GM23338 (cell line): ENCODE data around the gene NECTIN1. TPM values are rescaled to one million over a fixed set of nuclear protein-coding genes. Genes with fewer than 3 reads are reported as not detected.

ENCODE experiments used
- ATAC-seq: fragments of 200-7000 bp; cut with Tn5 transposase; 3 replicates; pipeline ENCODE4 v1.9.1; 2020
- DNase-seq: peaks from one replicate; pipeline ENCODE4 v3.0.0-alpha.2; 2015; ENCODE audit warnings: low spot score
- H2AFZ ChIP-seq: fragments of 200-600 bp; sonication (generic); 2 replicates; pipeline ENCODE4 v1.8.0; 2016; ENCODE audit warnings: antibody characterized with exemption, mild to moderate bottlenecking, moderate library complexity
- H3F3A ChIP-seq: fragments of 200-600 bp; sonication (generic); replicated peaks from 2 replicates; pipeline ENCODE4 v1.8.0; 2017; ENCODE audit warnings: antibody characterized with exemption, mixed run types, low read depth
- H3K27ac ChIP-seq: fragments of 200-600 bp; sonication (generic); 2 replicates; pipeline ENCODE4 v1.6.1; 2016; ENCODE audit warnings: low read depth
- H3K27me3 ChIP-seq: fragments of 200-600 bp; sonication (generic); 2 replicates; pipeline ENCODE4 v1.8.0; 2016; ENCODE audit warnings: mild to moderate bottlenecking, mixed run types, moderate library complexity; ENCODE audit not compliant: insufficient read depth
- H3K36me3 ChIP-seq: fragments of 200-600 bp; sonication (generic); 2 replicates; pipeline ENCODE4 v1.8.0; 2016; ENCODE audit warnings: mild to moderate bottlenecking; ENCODE audit not compliant: insufficient read depth
- H3K4me1 ChIP-seq: fragments of 200-600 bp; sonication (generic); 2 replicates; pipeline ENCODE4 v1.8.0; 2016; ENCODE audit warnings: mild to moderate bottlenecking, moderate library complexity; ENCODE audit not compliant: insufficient read depth
- H3K4me2 ChIP-seq: fragments of 200-600 bp; sonication (generic); 2 replicates; pipeline ENCODE4 v1.7.1; 2017; ENCODE audit warnings: mixed run types
- H3K4me3 ChIP-seq: fragments of 200-600 bp; sonication (generic); 2 replicates; pipeline ENCODE4 v1.6.1; 2016; ENCODE audit warnings: mixed run types
- H3K79me2 ChIP-seq: fragments of 200-600 bp; sonication (generic); replicated peaks from 2 replicates; pipeline ENCODE4 v1.8.0; 2017; ENCODE audit warnings: mild to moderate bottlenecking; ENCODE audit not compliant: insufficient read depth
- H3K9me2 ChIP-seq: fragments of 200-600 bp; sonication (generic); 2 replicates; pipeline ENCODE4 v1.8.0; 2017; ENCODE audit not compliant: insufficient read depth
- H4K20me1 ChIP-seq: fragments of 200-600 bp; sonication (generic); replicated peaks from 2 replicates; pipeline ENCODE4 v1.8.0; 2017; ENCODE audit warnings: mild to moderate bottlenecking; ENCODE audit not compliant: insufficient read depth
- H3K27ac Mint-ChIP-seq: 2 replicates; pipeline ENCODE4 v1.8.0; 2020; ENCODE audit warnings: inconsistent platforms, mild to moderate bottlenecking, moderate library complexity, mixed read lengths
- H3K27me3 Mint-ChIP-seq: 3 replicates; pipeline ENCODE4 v1.8.0; 2022; ENCODE audit warnings: low read depth, mild to moderate bottlenecking, moderate library complexity, mixed read lengths, inconsistent platforms; ENCODE audit not compliant: insufficient read depth, poor library complexity
- H3K36me3 Mint-ChIP-seq: 3 replicates; pipeline ENCODE4 v1.8.0; 2021; ENCODE audit warnings: low read depth, mild to moderate bottlenecking, inconsistent platforms, moderate library complexity, mixed read lengths
- H3K4me1 Mint-ChIP-seq: 3 replicates; pipeline ENCODE4 v1.8.0; 2020; ENCODE audit warnings: mild to moderate bottlenecking, inconsistent platforms, mixed read lengths
- H3K4me3 Mint-ChIP-seq: 3 replicates; pipeline ENCODE4 v1.8.0; 2021; ENCODE audit warnings: moderate library complexity, mild to moderate bottlenecking, inconsistent platforms, mixed read lengths
- H3K9me3 Mint-ChIP-seq: 3 replicates; pipeline ENCODE4 v1.8.0; 2020; ENCODE audit warnings: moderate library complexity, mild to moderate bottlenecking, inconsistent platforms, mixed read lengths
- CREB1 ChIP-seq: fragments of 250-450 bp; sonication (Bioruptor Pico); IDR thresholded peaks from 2 replicates; pipeline ENCODE4 v1.5.0; 2020; ENCODE audit warnings: low read depth, mild to moderate bottlenecking, moderate library complexity
- CTCF ChIP-seq, 2 experiments: fragments of 200-600 bp in 1 of 2; sonication (generic) in 1 of 2; conservative IDR thresholded peaks; 2 replicates each; pipeline versions ENCODE4 v1.5.1 to v1.6.1; 2016 to 2017; ENCODE audit warnings: antibody characterized with exemption in 2 of 2, low read depth in 2 of 2, mild to moderate bottlenecking in 2 of 2, moderate library complexity in 1 of 2
- ETS1 ChIP-seq: IDR thresholded peaks from 2 replicates; pipeline ENCODE4 v1.6.1; 2016; ENCODE audit warnings: antibody characterized with exemption
- EZH2 ChIP-seq: fragments of 200-600 bp; sonication (generic); IDR thresholded peaks from one replicate; pipeline ENCODE4 v1.8.0; 2017; ENCODE audit warnings: antibody characterized with exemption, mild to moderate bottlenecking, low read depth; ENCODE audit not compliant: unreplicated experiment
- EZH2phosphoT487 ChIP-seq: fragments of 200-600 bp; sonication (generic); IDR thresholded peaks from one replicate; pipeline ENCODE4 v1.8.1; 2018; ENCODE audit warnings: antibody characterized with exemption; ENCODE audit not compliant: unreplicated experiment
- JUNB ChIP-seq: IDR thresholded peaks from one replicate; pipeline ENCODE4 v1.6.1; 2016; ENCODE audit warnings: antibody characterized with exemption; ENCODE audit not compliant: unreplicated experiment
- NANOG ChIP-seq: IDR thresholded peaks from 2 replicates; pipeline ENCODE4 v1.6.1; 2016; ENCODE audit warnings: antibody characterized with exemption, borderline replicate concordance
- POLR2AphosphoS5 ChIP-seq: IDR thresholded peaks from 2 replicates; pipeline ENCODE4 v1.6.1; 2016; ENCODE audit warnings: antibody characterized with exemption, low read depth
- REST ChIP-seq: IDR thresholded peaks from one replicate; pipeline ENCODE4 v1.6.1; 2018; ENCODE audit warnings: antibody characterized with exemption; ENCODE audit not compliant: unreplicated experiment
- STAT1 ChIP-seq: IDR thresholded peaks from one replicate; pipeline ENCODE4 v1.6.1; 2016; ENCODE audit warnings: antibody characterized with exemption; ENCODE audit not compliant: unreplicated experiment
- ZNF114 ChIP-seq: fragments of 250-450 bp; sonication (Bioruptor Pico); IDR thresholded peaks from 2 replicates; pipeline ENCODE4 v1.5.0; 2020; ENCODE audit warnings: mild to moderate bottlenecking, moderate library complexity
- ZNF331 ChIP-seq: fragments of 250-450 bp; sonication (Bioruptor Pico); IDR thresholded peaks from 2 replicates; pipeline ENCODE4 v1.5.0; 2020; ENCODE audit warnings: low read depth, mild to moderate bottlenecking, moderate library complexity
- ZNF462 ChIP-seq: fragments of 250-450 bp; sonication (Bioruptor Pico); IDR thresholded peaks from 2 replicates; pipeline ENCODE4 v1.5.0; 2020; ENCODE audit warnings: mild to moderate bottlenecking, moderate library complexity
- polyA plus RNA-seq: library from polyadenylated mRNA; unstranded; fragments of >200 nt; fragmentation: Nextera tagmentation; extraction: Ambion mirVana; gene quantifications from 2 replicates; pipeline ENCODE4 v1.2.1, GENCODE V29; 2016
- total RNA-seq: library from RNA; depleted of rRNA; stranded (reverse); fragments of >200 nt; shearing (Covaris generic); gene quantifications from 2 replicates; pipeline ENCODE4 v1.2.3, GENCODE V29; 2014

The NECTIN1 gene
- total and polyA plus RNA-seq, 2 experiments from 2014 or later, result 18.7 to 56.3 TPM

- DNase-seq, result no peak
- no peak overlapping the region for H3K4me3 Mint-ChIP-seq
- Histone ChIP-seq H3K4me1 (no peaks in the 10 kb centered on the region), H3K79me2 (no peaks in the 10 kb centered on the region), H3K4me2 (no peak overlapping the region), H3K36me3 (peaks cover 24% of the 10 kb centered on the region; the same call in 1 of the 2 replicates), H3K27ac (no peak overlapping the region), H4K20me1 (peaks cover 12% of the 10 kb centered on the region; the same call in 1 of the 2 replicates), H2AFZ (no peak overlapping the region), H3K4me3 (no peak overlapping the region), H3K27me3 (no peaks in the 10 kb centered on the region), H3K9me2 (no peaks in the 10 kb centered on the region), H3F3A (no peaks in the 10 kb centered on the region)
- no peak for TF ChIP-seq EZH2
- no peak for TF ChIP-seq CREB1
- no peak for TF ChIP-seq REST
- no peak for TF ChIP-seq ZNF462 (CRISPR knock-in tag)
- TF ChIP-seq CTCF (conservative IDR thresholded peaks at IDR 0.05; ENCODE audit: low read depth in 2 of 2), result no peak
- TF ChIP-seq JUNB, result no peak
- TF ChIP-seq POLR2AphosphoS5, result no peak
- no peak for TF ChIP-seq STAT1
- TF ChIP-seq NANOG, result no peak
- TF ChIP-seq ZNF114 (CRISPR knock-in tag), result no peak
- TF ChIP-seq ZNF331 (CRISPR knock-in tag), result no peak
- no peak for TF ChIP-seq ETS1
- TF ChIP-seq EZH2phosphoT487, result no peak
- no peak for ATAC-seq
- H3K36me3 Mint-ChIP-seq, result peaks cover 74% of the 10 kb centered on the region
- peaks cover 11% of the 10 kb centered on the region for H3K4me1 Mint-ChIP-seq
- H3K27me3 Mint-ChIP-seq, result peaks cover 12% of the 10 kb centered on the region
- H3K27ac Mint-ChIP-seq, result no peak overlapping the region
- H3K9me3 Mint-ChIP-seq, result peaks cover 11% of the 10 kb centered on the region; the same call in 2 of the 3 replicates
These were observed 55.8 kb downstream of the NECTIN1 start for GRCh38 chr11:119673052-119673758.
